DOHH2 (cell line): ENCODE data around the gene FZD10.

ENCODE experiments used
- H3F3A ChIP-seq: fragments of 200-600 bp; sonication (generic), shearing (Covaris generic); 2 replicates; pipeline ENCODE4 v1.6.0; 2016; ENCODE audit warnings: antibody characterized with exemption, mild to moderate bottlenecking; ENCODE audit not compliant: control insufficient read depth, insufficient read depth
- H3K27ac ChIP-seq: fragments of 200-600 bp; sonication (generic); 2 replicates; pipeline ENCODE4 v1.5.1; 2014; ENCODE audit warnings: low read depth, mild to moderate bottlenecking, low read length, moderate library complexity
- H3K27me3 ChIP-seq: fragments of 200-600 bp; sonication (generic); 2 replicates; pipeline ENCODE4 v1.6.1; 2014; ENCODE audit warnings: mild to moderate bottlenecking, low read length, mixed read lengths; ENCODE audit not compliant: control insufficient read depth
- H3K36me3 ChIP-seq: fragments of 200-600 bp; sonication (generic); 2 replicates; pipeline ENCODE4 v1.6.1; 2014; ENCODE audit warnings: mild to moderate bottlenecking, low read length, moderate library complexity, mixed read lengths; ENCODE audit not compliant: control insufficient read depth
- H3K4me1 ChIP-seq: fragments of 200-600 bp; sonication (generic); 2 replicates; pipeline ENCODE4 v1.6.1; 2014; ENCODE audit warnings: mild to moderate bottlenecking, low read length, mixed read lengths; ENCODE audit not compliant: control insufficient read depth
- H3K4me2 ChIP-seq: fragments of 200-600 bp; sonication (generic); 2 replicates; pipeline ENCODE4 v1.6.0; 2014; ENCODE audit warnings: mild to moderate bottlenecking, low read length, moderate library complexity
- H3K4me3 ChIP-seq: fragments of 200-600 bp; sonication (generic); 2 replicates; pipeline ENCODE4 v1.5.1; 2014; ENCODE audit warnings: mild to moderate bottlenecking, low read length, mixed read lengths
- H3K79me2 ChIP-seq: fragments of 200-600 bp; sonication (generic); 2 replicates; pipeline ENCODE4 v1.6.1; 2014; ENCODE audit warnings: mild to moderate bottlenecking, low read length, mixed read lengths; ENCODE audit not compliant: control insufficient read depth
- H3K9me2 ChIP-seq: fragments of 200-600 bp; sonication (generic); replicated peaks from 2 replicates; pipeline ENCODE4 v1.6.1; 2014; ENCODE audit warnings: mild to moderate bottlenecking, low read length, mixed read lengths; ENCODE audit not compliant: control insufficient read depth
- H3K9me3 ChIP-seq: fragments of 200-600 bp; sonication (generic); 2 replicates; pipeline ENCODE4 v1.6.1; 2014; ENCODE audit warnings: antibody characterized with exemption, low read length, mixed read lengths; ENCODE audit not compliant: control insufficient read depth, insufficient read depth
- H4K20me1 ChIP-seq: fragments of 200-600 bp; sonication (generic); 2 replicates; pipeline ENCODE4 v1.6.0; 2014; ENCODE audit warnings: low read depth, mild to moderate bottlenecking, antibody characterized with exemption, low read length, moderate library complexity; ENCODE audit not compliant: control insufficient read depth, insufficient read depth
- EZH2phosphoT487 ChIP-seq: fragments of 200-600 bp; sonication (generic); IDR thresholded peaks from 2 replicates; pipeline ENCODE4 v1.6.1; 2017; ENCODE audit warnings: borderline replicate concordance, mild to moderate bottlenecking, antibody characterized with exemption, low read length, moderate library complexity, mixed read lengths
- TF ChIP-seq, protein P1 (sequence below): fragments of 200-600 bp; sonication (generic); IDR thresholded peaks from one replicate; pipeline ENCODE4 v1.5.1; 2014; ENCODE audit warnings: antibody characterized with exemption, mild to moderate bottlenecking, low read depth, low read length; ENCODE audit not compliant: poor library complexity, severe bottlenecking

The FZD10 gene

DNA sequence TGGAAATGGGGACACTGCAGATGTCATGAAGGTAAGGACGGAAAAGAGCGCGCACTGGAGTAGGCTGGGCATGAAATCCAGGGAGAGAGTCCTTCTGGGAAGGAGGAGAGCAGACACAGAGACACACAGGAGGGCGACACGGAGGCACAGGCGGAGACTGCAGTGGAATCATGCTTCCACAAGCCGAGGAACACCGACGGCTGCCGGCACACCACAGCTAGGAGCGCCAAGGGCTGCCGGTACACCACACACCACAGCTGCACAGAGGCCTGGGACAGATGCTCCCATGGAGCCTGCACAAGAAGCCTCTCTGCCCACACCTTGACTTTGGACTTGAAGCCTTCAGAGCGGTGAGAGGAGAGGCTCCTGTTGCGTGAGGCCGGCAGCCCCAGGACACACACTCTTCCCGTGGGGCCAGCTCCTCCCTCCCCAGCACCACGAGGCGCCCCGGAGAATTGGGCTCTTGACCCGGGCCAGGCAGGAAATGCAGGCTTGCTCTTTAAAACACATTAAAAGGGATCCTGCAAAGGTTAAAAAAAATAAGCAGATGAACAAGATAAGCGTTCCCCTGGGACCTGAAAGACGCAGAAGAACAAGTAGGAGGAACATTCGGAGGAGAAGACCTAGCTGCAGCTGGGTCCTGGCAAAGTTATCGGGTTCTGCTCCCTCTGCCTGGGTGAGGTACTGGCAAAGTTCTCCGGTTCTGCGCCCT lies 28.3 kb upstream of the FZD10 start:
- H3K4me3 ChIP-seq: no peak overlapping the region
- H3K79me2 ChIP-seq: no peaks in the 10 kb centered on the region
- TF ChIP-seq EZH2phosphoT487: no peak
- TF ChIP-seq, protein P1, sequence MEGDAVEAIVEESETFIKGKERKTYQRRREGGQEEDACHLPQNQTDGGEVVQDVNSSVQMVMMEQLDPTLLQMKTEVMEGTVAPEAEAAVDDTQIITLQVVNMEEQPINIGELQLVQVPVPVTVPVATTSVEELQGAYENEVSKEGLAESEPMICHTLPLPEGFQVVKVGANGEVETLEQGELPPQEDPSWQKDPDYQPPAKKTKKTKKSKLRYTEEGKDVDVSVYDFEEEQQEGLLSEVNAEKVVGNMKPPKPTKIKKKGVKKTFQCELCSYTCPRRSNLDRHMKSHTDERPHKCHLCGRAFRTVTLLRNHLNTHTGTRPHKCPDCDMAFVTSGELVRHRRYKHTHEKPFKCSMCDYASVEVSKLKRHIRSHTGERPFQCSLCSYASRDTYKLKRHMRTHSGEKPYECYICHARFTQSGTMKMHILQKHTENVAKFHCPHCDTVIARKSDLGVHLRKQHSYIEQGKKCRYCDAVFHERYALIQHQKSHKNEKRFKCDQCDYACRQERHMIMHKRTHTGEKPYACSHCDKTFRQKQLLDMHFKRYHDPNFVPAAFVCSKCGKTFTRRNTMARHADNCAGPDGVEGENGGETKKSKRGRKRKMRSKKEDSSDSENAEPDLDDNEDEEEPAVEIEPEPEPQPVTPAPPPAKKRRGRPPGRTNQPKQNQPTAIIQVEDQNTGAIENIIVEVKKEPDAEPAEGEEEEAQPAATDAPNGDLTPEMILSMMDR: no peak
- H4K20me1 ChIP-seq: no peaks in the 10 kb centered on the region
- H3K27ac ChIP-seq: no peak overlapping the region
- no peaks in the 10 kb centered on the region for H3K36me3 ChIP-seq
- H3K4me2 ChIP-seq: no peak overlapping the region
- no peaks in the 10 kb centered on the region for H3K9me2 ChIP-seq
- H3K9me3 ChIP-seq: peaks cover 11% of the 10 kb centered on the region; the same call in 1 of the 2 replicates
- H3F3A ChIP-seq: no peaks in the 10 kb centered on the region
- no peaks in the 10 kb centered on the region for H3K27me3 ChIP-seq
- H3K4me1 ChIP-seq: no peaks in the 10 kb centered on the region

DNA sequence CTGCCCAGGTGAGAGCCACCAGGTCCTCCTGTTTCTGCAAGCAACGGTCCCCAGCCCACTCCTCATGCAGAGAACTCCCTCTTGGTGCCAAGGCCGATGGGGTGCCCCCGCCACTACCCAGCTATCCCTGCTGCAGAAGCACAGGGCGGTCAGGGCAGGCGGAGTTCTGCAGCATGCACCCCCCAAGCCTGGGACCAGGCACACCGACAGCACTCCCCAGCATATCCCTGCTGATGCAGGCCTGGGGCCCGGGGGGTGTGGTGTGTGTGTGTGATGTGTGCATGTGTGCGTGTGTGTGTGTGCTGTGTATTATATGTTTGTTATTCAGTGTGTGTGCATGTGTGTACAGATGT lies 27.7 kb upstream of the FZD10 start:
- Histone ChIP-seq H3K36me3 (no peaks in the 10 kb centered on the region), H4K20me1 (no peaks in the 10 kb centered on the region), H3K27ac (no peak overlapping the region), H3K4me2 (no peak overlapping the region), H3K4me3 (no peak overlapping the region), H3K9me3 (peaks cover 11% of the 10 kb centered on the region; the same call in 1 of the 2 replicates), H3K4me1 (no peaks in the 10 kb centered on the region), H3F3A (no peaks in the 10 kb centered on the region), H3K79me2 (no peaks in the 10 kb centered on the region), H3K9me2 (no peaks in the 10 kb centered on the region), H3K27me3 (no peaks in the 10 kb centered on the region)
- TF ChIP-seq EZH2phosphoT487: no peak
- TF ChIP-seq, protein P1: no peak

GRCh38 chr12:130136509-130137039 lies 25.7 kb upstream of the FZD10 start:
- Histone ChIP-seq H4K20me1 (no peaks in the 10 kb centered on the region), H3K27me3 (no peaks in the 10 kb centered on the region)

More at GRCh38 chr12:130136509-130137039, 25.7 kb upstream of the FZD10 start:
- Histone ChIP-seq H3K4me2 (no peak overlapping the region), H3K9me3 (peaks cover 11% of the 10 kb centered on the region; the same call in 1 of the 2 replicates), H3K4me1 (no peaks in the 10 kb centered on the region), H3F3A (no peaks in the 10 kb centered on the region), H3K36me3 (no peaks in the 10 kb centered on the region), H3K9me2 (no peaks in the 10 kb centered on the region), H3K4me3 (no peak overlapping the region), H3K79me2 (no peaks in the 10 kb centered on the region), H3K27ac (no peak overlapping the region)
- TF ChIP-seq, protein P1: no peak
- TF ChIP-seq EZH2phosphoT487: no peak
